HepG2 (cell line): Measurements from ENCODE around the gene SIGLEC14. TPM values are rescaled to one million over a fixed set of nuclear protein-coding genes. Genes with fewer than 3 reads are reported as not detected.

Source experiments
- FOSL1 ChIP-seq: sonication (generic); formaldehyde crosslinking; IDR thresholded peaks from 2 replicates; pipeline ENCODE4 v1.9.0; 2021; ENCODE audit warnings: missing genetic modification reagents, borderline replicate concordance
- FOXK2 ChIP-seq: fragments of 450-650 bp; IDR thresholded peaks from 2 replicates; pipeline ENCODE4 v1.6.1; 2016
- HCFC1 ChIP-seq: fragments of 150-350 bp; IDR thresholded peaks from 2 replicates; pipeline ENCODE4 v1.6.1; 2014; ENCODE audit warnings: low read depth, low read length
- KDM5A ChIP-seq: fragments of 200-600 bp; sonication (generic); IDR thresholded peaks from 2 replicates; pipeline ENCODE4 v1.7.0; 2018; ENCODE audit warnings: antibody characterized with exemption, mild to moderate bottlenecking, low read length, borderline replicate concordance
- MIXL1 ChIP-seq: IDR thresholded peaks from 2 replicates; pipeline ENCODE4 v1.6.1; 2016
- MYC ChIP-seq: sonication (generic); formaldehyde crosslinking; IDR thresholded peaks from 2 replicates; pipeline ENCODE4 v1.9.0; 2021; ENCODE audit warnings: missing genetic modification reagents, borderline replicate concordance
- NCOR1 ChIP-seq: fragments of 200-600 bp; sonication (generic); IDR thresholded peaks from 2 replicates; pipeline ENCODE4 v1.7.0; 2017; ENCODE audit warnings: antibody characterized with exemption, low read length, borderline replicate concordance
- RFX1 ChIP-seq: fragments of 450-650 bp; IDR thresholded peaks from 2 replicates; pipeline ENCODE4 v1.6.1; 2017
- RXRB ChIP-seq: IDR thresholded peaks from 2 replicates; pipeline ENCODE4 v1.6.1; 2016; ENCODE audit warnings: borderline replicate concordance, missing genetic modification reagents, missing compliant biosample characterization
- ZFP36L1 ChIP-seq: sonication (generic); formaldehyde crosslinking; IDR thresholded peaks from 2 replicates; pipeline ENCODE4 v1.8.0; 2022; ENCODE audit warnings: mild to moderate bottlenecking, missing genetic modification reagents, moderate library complexity
- ZMAT3 ChIP-seq: sonication (generic); formaldehyde crosslinking; conservative IDR thresholded peaks from 2 replicates; pipeline ENCODE4 v1.7.0; 2021; ENCODE audit warnings: missing genetic modification reagents
- ZNF891 ChIP-seq: sonication (generic); formaldehyde crosslinking; IDR thresholded peaks from 2 replicates; pipeline ENCODE4 v1.5.0; 2020; ENCODE audit warnings: mild to moderate bottlenecking, missing genetic modification reagents
- polyA plus RNA-seq, 8 experiments: library from polyadenylated mRNA; depleted of rRNA in 3 of 8; stranded (reverse) in 7 of 8; unstranded in 1 of 8; fragments of >200 nt; fragmentation: Illumina TruSeq in 4 of 8; extraction: Trizol in 4 of 8; gene quantifications; 2 replicates each; pipeline versions ENCODE4 v1.2.1 to v1.2.3, GENCODE V29; 2011 to 2016; ENCODE audit warnings: low read depth in 4 of 8, missing spikeins in 1 of 8, mixed read lengths in 1 of 8; ENCODE audit not compliant: insufficient read depth in 1 of 8
- total RNA-seq, 5 experiments: library from RNA; depleted of rRNA; stranded (reverse); fragments of >200 nt; fragmentation: Illumina TruSeq; extraction: Trizol; gene quantifications; 2 replicates each; pipeline ENCODE4 v1.2.3, GENCODE V29; 2016; ENCODE audit warnings: low read depth in 1 of 5
- TF ChIP-seq, protein P1 (sequence below): sonication (generic); formaldehyde crosslinking; IDR thresholded peaks from 2 replicates; pipeline ENCODE4 v1.8.0; 2022; ENCODE audit warnings: missing genetic modification reagents, mild to moderate bottlenecking, borderline replicate concordance
- TF ChIP-seq, protein P2 (sequence below): sonication (generic); formaldehyde crosslinking; IDR thresholded peaks from 2 replicates; pipeline ENCODE4 v1.5.0; 2020; ENCODE audit warnings: mild to moderate bottlenecking, missing genetic modification reagents
- TF ChIP-seq, protein P3 (sequence below): sonication (generic); formaldehyde crosslinking; IDR thresholded peaks from 2 replicates; pipeline ENCODE4 v1.4.0; 2020; ENCODE audit warnings: missing genetic modification reagents, borderline replicate concordance
- TF ChIP-seq, protein P4 (sequence below): sonication (generic); formaldehyde crosslinking; IDR thresholded peaks from 2 replicates; pipeline ENCODE4 v1.4.0; 2020; ENCODE audit warnings: missing genetic modification reagents, borderline replicate concordance
- TF ChIP-seq, protein P5 (sequence below): IDR thresholded peaks from 2 replicates; pipeline ENCODE4 v1.6.1; 2016
- TF ChIP-seq, protein P6 (sequence below): sonication (generic); formaldehyde crosslinking; conservative IDR thresholded peaks from 2 replicates; pipeline ENCODE4 v1.5.0; 2020; ENCODE audit warnings: missing genetic modification reagents

The SIGLEC14 gene
- total and polyA plus RNA-seq, 2 of the 13 experiments (the other 11 are each of a cell fraction or from before 2014, with no cell fraction given): 0.05 to 0.09 TPM

DNA sequence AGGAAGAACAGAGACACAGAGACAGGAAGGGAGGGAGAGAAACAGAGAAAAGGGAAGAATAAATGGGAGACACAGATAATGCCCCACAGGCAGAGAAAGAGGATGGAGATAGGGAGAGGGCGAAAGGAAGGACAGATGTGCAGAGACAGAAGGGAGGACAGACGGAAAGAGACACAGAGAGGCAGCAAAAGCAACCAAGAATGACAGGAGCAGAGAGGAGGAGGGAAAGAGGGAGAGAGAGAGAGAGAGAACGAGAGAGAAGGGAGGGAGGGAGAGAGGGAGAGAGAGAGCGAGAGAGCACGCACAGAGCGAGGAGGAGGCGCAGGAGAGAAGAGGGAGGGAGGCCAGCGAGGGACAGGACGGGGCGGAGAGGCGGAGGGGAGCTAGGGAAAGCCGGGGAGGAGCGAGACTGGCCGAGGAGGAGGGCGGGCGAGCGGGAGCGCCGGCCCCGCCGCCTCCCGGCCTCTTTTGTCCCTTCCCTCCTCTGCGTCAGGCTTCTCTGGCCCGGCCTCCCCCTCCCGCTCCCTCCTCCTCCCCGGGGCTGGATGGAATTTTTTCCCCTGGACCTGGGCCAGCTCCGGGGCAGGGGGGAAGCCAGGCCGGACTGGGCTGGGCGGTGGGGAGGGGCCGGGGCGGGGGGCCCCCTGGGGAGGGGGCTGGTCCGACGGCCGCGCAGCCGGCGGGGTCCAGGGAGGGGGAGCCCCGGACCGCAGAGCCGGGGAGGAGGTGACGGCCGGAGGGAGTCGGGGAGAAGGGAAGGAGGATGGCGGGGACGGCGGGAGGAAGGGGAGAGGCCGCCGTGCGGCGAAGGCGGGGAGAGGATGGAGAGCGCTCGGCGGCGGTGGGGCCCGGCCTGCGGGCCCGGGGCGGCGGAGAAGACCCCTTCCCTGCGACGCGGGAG lies 42.3 kb upstream of the SIGLEC14 start (continued):
- TF ChIP-seq, protein P1, sequence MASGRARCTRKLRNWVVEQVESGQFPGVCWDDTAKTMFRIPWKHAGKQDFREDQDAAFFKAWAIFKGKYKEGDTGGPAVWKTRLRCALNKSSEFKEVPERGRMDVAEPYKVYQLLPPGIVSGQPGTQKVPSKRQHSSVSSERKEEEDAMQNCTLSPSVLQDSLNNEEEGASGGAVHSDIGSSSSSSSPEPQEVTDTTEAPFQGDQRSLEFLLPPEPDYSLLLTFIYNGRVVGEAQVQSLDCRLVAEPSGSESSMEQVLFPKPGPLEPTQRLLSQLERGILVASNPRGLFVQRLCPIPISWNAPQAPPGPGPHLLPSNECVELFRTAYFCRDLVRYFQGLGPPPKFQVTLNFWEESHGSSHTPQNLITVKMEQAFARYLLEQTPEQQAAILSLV: no peak
- no peak for TF ChIP-seq RFX1
- no peak for TF ChIP-seq ZNF891 (CRISPR knock-in tag)
- TF ChIP-seq MIXL1 (CRISPR knock-in tag): no peak
- no peak for TF ChIP-seq RXRB (CRISPR knock-in tag)
- no peak for TF ChIP-seq ZMAT3 (CRISPR knock-in tag)
- TF ChIP-seq KDM5A: no peak
- no peak for TF ChIP-seq ZFP36L1 (CRISPR knock-in tag)
- TF ChIP-seq, protein P2, sequence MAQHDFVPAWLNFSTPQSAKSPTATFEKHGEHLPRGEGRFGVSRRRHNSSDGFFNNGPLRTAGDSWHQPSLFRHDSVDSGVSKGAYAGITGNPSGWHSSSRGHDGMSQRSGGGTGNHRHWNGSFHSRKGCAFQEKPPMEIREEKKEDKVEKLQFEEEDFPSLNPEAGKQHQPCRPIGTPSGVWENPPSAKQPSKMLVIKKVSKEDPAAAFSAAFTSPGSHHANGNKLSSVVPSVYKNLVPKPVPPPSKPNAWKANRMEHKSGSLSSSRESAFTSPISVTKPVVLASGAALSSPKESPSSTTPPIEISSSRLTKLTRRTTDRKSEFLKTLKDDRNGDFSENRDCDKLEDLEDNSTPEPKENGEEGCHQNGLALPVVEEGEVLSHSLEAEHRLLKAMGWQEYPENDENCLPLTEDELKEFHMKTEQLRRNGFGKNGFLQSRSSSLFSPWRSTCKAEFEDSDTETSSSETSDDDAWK (CRISPR knock-in tag): no peak
- TF ChIP-seq FOSL1: no peak
- TF ChIP-seq HCFC1: no peak
- TF ChIP-seq MYC: no peak
- TF ChIP-seq NCOR1: no peak
- TF ChIP-seq, protein P3, sequence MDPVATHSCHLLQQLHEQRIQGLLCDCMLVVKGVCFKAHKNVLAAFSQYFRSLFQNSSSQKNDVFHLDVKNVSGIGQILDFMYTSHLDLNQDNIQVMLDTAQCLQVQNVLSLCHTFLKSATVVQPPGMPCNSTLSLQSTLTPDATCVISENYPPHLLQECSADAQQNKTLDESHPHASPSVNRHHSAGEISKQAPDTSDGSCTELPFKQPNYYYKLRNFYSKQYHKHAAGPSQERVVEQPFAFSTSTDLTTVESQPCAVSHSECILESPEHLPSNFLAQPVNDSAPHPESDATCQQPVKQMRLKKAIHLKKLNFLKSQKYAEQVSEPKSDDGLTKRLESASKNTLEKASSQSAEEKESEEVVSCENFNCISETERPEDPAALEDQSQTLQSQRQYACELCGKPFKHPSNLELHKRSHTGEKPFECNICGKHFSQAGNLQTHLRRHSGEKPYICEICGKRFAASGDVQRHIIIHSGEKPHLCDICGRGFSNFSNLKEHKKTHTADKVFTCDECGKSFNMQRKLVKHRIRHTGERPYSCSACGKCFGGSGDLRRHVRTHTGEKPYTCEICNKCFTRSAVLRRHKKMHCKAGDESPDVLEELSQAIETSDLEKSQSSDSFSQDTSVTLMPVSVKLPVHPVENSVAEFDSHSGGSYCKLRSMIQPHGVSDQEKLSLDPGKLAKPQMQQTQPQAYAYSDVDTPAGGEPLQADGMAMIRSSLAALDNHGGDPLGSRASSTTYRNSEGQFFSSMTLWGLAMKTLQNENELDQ: no peak
- TF ChIP-seq FOXK2: no peak
- TF ChIP-seq, protein P4, sequence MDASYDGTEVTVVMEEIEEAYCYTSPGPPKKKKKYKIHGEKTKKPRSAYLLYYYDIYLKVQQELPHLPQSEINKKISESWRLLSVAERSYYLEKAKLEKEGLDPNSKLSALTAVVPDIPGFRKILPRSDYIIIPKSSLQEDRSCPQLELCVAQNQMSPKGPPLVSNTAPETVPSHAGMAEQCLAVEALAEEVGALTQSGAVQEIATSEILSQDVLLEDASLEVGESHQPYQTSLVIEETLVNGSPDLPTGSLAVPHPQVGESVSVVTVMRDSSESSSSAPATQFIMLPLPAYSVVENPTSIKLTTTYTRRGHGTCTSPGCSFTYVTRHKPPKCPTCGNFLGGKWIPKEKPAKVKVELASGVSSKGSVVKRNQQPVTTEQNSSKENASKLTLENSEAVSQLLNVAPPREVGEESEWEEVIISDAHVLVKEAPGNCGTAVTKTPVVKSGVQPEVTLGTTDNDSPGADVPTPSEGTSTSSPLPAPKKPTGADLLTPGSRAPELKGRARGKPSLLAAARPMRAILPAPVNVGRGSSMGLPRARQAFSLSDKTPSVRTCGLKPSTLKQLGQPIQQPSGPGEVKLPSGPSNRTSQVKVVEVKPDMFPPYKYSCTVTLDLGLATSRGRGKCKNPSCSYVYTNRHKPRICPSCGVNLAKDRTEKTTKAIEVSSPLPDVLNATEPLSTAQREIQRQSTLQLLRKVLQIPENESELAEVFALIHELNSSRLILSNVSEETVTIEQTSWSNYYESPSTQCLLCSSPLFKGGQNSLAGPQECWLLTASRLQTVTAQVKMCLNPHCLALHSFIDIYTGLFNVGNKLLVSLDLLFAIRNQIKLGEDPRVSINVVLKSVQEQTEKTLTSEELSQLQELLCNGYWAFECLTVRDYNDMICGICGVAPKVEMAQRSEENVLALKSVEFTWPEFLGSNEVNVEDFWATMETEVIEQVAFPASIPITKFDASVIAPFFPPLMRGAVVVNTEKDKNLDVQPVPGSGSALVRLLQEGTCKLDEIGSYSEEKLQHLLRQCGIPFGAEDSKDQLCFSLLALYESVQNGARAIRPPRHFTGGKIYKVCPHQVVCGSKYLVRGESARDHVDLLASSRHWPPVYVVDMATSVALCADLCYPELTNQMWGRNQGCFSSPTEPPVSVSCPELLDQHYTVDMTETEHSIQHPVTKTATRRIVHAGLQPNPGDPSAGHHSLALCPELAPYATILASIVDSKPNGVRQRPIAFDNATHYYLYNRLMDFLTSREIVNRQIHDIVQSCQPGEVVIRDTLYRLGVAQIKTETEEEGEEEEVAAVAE (CRISPR knock-in tag): no peak
- TF ChIP-seq, protein P5, sequence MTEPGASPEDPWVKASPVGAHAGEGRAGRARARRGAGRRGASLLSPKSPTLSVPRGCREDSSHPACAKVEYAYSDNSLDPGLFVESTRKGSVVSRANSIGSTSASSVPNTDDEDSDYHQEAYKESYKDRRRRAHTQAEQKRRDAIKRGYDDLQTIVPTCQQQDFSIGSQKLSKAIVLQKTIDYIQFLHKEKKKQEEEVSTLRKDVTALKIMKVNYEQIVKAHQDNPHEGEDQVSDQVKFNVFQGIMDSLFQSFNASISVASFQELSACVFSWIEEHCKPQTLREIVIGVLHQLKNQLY (CRISPR knock-in tag): no peak
- TF ChIP-seq, protein P6, sequence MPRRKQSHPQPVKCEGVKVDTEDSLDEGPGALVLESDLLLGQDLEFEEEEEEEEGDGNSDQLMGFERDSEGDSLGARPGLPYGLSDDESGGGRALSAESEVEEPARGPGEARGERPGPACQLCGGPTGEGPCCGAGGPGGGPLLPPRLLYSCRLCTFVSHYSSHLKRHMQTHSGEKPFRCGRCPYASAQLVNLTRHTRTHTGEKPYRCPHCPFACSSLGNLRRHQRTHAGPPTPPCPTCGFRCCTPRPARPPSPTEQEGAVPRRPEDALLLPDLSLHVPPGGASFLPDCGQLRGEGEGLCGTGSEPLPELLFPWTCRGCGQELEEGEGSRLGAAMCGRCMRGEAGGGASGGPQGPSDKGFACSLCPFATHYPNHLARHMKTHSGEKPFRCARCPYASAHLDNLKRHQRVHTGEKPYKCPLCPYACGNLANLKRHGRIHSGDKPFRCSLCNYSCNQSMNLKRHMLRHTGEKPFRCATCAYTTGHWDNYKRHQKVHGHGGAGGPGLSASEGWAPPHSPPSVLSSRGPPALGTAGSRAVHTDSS (CRISPR knock-in tag): no peak
